HEK293T (cell line): ENCODE results near the gene ANKS1B.

ENCODE experiments used
- CTBP1 ChIP-seq: fragments of 450-650 bp; IDR thresholded peaks from 2 replicates; pipeline ENCODE4 v1.6.1; 2016; ENCODE audit warnings: borderline replicate concordance
- FOXA1 ChIP-seq: fragments of 450-650 bp; IDR thresholded peaks from 2 replicates; pipeline ENCODE4 v1.6.1; 2016; ENCODE audit warnings: mild to moderate bottlenecking
- FOXM1 ChIP-seq: fragments of 450-650 bp; IDR thresholded peaks from 2 replicates; pipeline ENCODE4 v1.6.1; 2017; ENCODE audit warnings: mild to moderate bottlenecking, borderline replicate concordance
- HDGF ChIP-seq: fragments of 450-650 bp; IDR thresholded peaks from 2 replicates; pipeline ENCODE4 v1.6.1; 2017; ENCODE audit warnings: antibody characterized with exemption, borderline replicate concordance
- SUZ12 ChIP-seq: fragments of 450-650 bp; IDR thresholded peaks from 2 replicates; pipeline ENCODE4 v1.6.1; 2016; ENCODE audit warnings: mild to moderate bottlenecking

DNA sequence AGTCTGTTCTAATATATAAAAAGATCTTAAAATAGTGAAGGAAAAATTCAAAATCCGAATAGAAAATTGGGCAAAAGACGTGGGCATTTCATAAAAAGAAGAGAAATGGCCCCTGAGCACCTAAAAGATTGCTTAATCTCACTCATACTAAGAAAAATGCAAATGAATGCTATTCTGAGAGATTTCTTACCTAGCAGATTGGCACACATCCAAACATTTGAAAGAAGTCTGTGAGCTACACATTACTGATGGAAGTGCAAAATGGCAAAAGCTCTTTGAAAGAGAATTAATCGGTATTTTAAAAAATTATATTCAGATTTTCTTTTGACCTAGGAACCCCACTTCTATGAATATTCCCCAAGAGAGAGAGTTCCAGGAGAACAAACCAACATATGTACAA lies 617.6 kb downstream of the ANKS1B start:
- TF ChIP-seq FOXM1 = no peak
- no peak for TF ChIP-seq FOXA1
- no peak for TF ChIP-seq HDGF
- TF ChIP-seq CTBP1 = no peak
- TF ChIP-seq SUZ12 = no peak
